ENCODE measurements around the gene TTC24.
"Not testable (repeated sequence)": the region's sequence is repeated elsewhere in the genome, so short reads cannot be mapped to it uniquely, and the experiment has no call there.

TTC24 gene

DNA sequence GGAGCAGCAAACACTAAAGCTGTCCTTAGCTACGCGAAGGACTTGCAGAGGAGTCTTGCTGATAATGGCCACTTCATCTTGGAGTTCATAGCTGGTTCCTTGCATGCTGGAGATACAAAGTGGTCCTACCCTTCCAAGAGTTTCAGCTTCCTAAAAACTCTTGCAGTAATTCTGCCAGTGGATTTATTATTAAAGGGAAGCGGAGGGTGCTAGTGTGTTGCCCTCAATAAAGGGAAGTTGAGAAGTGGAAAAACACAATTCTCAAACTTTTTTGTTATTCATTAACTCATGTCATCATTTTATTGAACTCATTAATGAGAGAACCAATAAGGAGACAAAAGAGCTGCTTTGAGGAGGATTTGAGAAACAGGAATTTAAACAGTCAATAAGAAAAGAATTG lies 33.1 kb downstream of the TTC24 start:
- DNase-seq = no peak

DNA sequence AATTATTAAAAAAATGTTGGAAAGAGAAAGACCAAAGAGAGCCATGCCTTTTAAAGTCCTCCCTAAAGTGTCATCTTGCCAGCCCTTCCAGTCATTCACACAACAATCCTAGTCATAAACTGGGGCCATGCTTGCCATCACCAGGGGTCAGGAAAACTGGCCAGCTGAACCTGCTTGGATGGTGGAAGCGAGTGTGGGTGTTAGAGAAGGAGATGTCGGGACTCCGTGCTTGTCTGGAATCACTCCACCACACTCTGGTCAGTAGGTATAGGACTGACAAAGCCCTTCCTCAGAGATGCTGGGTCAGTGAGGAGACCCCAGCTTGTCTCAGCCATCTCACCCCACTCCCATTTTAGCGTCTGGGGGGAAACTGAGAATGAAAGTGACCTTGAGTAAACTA lies 36.4 kb downstream of the TTC24 start:
- DNase-seq = no peak

DNA sequence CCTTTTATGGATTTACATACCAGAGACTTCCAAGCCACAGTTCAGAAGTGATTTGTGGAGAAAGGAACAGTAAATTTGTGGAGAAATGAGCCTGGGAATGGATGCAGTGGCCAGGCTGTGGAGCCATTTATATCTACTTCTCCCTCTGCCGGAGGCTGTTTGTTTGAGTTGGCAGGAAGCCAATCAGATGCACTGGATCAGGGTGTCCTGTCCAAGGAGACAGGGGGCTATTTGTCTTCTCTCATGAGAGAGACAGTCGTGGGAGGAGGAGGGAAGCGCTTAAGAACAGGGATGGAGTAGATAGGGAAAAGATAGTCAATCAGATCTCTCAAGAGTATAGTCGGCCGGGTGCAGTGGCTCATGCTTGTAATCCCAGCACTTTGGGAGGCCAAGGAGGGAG lies 36.9 kb downstream of the TTC24 start:
- DNase-seq = no peak

DNA sequence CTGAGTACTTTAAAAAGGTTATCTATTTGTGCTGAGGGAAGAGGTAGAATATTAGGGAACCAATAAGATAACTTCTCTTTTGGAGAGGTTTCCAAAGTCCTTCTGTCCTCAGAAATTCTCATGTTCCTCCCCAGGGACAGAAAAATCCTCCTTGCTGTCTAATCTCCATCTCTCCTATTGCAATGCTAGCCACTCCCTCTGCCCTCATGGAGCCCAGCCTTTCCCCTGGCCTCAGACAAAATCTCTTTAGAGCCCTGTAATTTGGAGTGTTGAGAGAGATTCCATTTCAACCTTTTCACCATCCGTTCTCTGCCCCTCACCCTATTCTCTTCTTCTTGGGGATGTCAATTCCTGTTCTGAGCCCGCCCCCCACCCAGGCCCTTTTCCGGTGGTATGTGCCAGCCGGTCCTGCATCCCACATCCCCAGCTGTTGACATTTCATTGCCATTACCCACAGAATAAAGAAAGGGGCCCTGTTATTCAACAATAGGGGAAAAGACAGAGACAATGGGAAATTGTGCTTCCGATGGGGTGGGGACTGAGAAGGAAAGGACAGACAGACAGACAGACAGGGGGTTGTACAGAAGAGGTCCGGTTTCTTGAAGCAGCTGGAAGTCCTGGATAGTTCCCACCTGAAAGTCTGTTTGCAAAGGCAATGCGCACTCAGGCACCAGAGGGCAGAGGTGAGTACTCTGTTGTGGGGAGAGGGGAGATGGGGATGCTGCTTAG lies 39.5 kb downstream of the TTC24 start, which contains the start of gene HAPLN2:
HAPLN2 (plus strand) TSS at position 563 of the 729 bp plus-strand sequence. CDS start 4,076 bp downstream, outside the sequence.
- peak; percentile 39 for DNase-seq

DNA sequence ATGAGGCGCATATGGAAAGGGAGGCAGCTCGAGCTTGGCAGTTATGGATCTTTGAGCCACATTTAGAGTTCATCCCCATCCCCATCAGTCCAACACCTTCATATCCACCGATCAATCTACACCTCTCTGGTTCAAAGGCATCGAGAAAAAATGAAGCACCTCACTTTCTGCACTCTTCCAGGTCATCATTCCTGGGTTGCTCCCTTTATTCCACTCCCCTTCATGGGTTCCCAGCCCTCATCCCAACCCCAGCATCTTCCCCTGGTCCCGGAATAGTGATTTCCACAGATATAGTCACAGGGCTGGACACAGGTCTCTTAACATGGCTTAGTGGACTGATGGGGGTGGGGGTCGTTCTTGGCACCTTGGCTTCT lies 40.0 kb downstream of the TTC24 start:
- DNase-seq = no peak

DNA sequence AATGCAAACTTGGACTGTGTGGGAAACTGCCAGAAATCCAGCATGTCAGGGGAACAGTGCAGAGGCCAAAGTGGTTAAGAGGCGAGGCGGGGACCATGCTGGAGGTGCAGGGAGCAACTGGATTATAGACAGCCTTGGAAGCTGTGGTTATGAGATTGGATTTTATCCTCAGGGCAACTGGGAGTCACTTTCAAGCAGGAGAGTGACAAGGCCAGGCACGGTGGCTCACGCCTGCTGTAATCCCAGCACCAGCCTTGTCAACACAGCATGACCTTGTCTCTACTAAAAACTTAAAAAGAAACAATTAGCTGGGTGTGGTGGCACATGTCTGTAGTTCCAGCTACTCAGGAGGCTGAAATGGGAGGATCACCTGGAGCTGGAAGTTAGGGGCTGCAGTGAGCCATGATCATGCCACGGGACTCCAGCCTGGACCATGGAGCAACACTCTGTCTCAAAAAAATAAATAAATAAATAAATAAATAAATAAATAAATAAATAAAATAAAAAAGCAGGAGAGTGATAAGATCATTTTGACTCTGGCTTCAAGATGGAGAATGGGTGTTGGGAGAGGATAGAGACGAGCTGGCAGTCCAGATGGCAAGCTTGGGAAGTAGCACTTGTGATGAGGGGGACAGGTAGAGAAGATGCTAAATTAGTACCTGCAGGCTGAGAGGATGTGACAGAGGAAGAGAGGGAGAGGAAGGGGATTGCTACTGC lies 43.2 kb downstream of the TTC24 start:
- DNase-seq = no peak

DNA sequence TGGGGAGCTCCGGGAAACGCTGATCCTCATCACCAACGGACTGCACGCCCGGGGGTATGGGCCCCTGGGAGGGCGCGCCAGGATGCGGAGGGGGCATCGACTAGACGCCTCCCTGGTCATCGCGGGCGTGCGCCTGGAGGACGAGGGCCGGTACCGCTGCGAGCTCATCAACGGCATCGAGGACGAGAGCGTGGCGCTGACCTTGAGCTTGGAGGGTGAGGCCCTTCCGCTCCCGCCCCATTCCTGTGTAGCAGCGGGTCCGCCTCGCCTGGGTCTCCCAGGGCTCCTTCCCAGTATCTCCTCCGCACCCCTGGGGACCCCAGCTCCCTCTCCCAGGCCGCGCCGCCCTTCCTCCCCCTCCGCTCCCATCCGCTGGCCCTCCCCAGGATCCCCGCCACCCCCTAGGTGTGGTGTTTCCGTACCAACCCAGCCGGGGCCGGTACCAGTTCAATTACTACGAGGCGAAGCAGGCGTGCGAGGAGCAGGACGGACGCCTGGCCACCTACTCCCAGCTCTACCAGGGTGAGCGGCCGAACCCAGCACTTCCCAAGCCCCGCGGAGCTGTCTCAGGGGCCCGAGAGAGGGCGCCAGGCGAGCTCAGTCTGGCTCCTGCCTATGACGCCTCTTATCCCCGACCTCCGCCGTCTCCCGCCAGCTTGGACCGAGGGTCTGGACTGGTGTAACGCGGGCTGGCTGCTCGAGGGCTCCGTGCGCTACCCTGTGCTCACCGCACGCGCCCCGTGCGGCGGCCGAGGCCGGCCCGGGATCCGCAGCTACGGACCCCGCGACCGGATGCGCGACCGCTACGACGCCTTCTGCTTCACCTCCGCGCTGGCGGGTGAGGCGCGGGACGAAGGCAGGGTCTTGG lies 44.7 kb downstream of the TTC24 start:
- DNase-seq = peak; percentile 52

DNA sequence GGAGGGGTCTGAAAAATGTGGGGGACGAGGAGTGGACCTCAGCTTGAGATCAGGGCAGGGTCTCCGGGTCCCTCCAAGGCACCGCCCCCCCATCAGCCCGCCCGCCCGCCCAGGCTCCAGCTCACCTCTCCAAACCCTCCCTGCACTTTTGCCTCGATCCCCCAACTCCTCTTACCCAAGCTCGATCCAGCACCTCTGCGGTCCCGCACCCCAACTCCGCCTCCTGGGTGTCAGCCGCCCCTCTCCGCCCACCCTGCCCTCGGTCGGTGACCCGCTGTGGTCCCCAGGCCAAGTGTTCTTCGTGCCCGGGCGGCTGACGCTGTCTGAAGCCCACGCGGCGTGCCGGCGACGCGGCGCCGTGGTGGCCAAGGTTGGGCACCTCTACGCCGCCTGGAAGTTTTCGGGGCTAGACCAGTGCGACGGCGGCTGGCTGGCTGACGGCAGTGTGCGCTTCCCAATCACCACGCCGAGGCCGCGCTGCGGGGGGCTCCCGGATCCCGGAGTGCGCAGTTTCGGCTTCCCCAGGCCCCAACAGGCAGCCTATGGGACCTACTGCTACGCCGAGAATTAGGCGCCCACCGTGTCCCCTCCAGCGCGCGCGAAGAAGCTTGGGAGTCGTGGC lies 45.4 kb downstream of the TTC24 start:
- DNase-seq = no peak

DNA sequence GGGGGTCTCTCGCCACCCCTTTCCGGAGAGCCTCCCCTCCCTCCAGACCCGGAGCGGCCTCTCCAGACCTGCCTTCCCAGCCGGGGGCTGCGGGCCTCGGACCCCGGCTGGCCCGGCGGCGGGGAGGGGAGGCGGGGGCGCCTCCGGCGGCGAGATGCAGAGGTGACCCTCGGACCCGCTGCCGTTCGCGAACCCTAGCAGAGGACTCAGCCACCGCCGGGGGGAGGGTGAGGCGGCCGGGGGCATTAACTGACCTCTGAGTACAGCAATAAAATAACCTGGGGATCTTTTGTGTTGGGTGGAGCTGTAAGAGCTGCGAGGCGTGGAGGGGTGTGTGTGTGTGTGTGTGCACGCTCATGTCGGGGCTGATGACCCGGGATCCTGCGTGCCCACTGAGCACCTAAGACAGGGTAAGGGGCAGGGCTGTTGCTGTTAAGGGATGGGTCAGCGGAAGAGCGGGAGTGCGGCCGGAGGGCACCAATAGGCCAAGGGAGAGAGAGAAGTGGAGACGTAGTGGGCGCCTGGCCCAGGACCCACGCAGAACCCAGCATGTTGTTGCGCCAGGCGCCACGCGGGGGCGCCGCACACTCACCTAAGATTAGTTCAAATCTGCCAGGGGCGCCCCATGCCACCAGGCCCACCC lies 46.0 kb downstream of the TTC24 start:
- DNase-seq = peak; percentile 76

DNA sequence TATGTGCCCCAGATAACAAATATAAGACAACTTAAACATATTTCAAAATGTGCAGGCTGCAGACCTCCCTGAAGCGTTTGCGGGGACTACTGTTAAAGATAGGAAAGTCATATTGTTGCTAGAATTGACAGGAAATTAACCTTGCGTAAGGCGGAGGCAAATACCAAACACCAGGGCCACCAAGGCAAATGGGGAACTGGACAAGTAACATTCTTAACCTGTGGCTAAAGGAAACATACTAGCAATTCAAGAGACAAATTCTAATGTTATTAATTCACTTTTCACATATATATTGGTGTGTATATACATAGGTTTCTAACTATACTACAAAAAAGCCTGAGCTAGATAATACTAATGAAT lies 46.5 kb downstream of the TTC24 start:
- DNase-seq = no peak

DNA sequence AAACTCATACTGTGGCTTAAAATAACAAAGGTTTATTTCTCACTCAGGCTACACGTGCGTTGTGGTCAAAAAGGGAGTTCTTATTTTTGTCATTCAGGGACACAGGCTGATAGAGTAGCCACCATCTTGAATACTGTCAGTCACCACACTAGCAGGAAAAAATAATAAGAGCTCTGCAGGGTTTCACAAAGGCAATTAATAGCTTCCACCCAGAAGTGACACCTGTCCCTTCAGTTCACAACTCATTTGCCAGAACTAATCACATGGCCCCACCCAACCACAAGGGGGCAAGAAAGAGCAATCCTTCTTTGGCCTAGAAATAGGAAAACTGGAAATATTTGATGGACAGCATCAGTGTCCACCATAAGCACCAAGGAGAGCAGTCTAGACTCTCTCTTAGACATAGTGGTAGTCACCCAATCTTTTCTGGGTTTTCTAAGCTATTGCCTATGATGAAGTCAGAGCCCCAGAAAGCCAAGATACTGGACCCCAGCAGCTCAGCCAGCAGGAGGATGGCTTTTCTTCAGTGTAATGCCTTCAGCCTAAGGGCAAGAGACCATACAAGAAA lies 47.9 kb downstream of the TTC24 start:
- DNase-seq = peak; percentile 37

DNA sequence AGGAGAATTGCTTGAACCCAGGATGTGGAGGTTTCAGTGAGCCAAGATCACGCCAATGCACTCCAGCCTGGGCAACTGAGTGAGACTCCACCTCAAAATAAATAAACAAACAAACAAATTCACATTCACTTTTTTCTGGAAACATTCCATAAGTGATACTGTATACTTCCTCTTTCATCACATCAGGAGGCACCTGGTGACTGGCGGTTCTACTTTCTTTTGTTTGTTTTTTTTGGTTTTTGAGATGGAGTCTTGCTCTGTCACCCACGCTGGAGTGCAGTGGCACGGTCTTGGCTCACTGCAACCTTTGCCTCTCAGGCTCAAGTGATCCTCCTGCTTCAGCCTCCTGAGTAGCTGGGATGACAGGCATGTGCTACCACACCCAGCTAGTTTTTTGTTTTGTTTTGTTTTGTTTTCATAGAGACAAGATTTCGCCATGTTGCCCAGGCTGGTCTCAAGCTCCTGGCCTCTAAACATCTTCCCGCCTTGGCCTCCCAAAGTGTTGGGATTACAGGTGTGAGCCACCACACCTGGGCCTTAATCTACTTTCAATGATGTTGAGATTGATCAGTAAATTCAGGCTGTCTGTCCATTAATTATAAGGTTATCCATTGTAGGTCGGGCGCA lies 50.4 kb downstream of the TTC24 start:
- DNase-seq = no peak

DNA sequence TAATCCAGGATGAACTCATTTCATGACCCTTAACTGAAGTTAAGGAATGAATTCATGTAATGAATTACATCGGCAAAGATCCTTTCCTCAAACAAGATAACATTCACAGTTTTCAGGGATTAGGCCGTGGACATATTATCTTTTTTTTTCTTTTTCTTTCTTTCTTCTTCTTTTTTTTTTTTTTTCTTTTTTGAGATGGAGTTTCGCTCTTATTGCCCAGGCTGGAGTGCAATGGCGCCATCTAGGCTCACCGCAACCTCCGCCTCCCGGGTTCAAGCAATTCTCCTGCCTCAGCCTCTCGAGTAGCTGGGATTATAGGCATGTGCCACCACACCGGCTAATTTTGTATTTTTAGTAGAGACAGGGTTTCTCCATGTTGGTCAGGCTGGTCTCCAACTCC lies 51.6 kb downstream of the TTC24 start:
- DNase-seq = not testable (repeated sequence)

DNA sequence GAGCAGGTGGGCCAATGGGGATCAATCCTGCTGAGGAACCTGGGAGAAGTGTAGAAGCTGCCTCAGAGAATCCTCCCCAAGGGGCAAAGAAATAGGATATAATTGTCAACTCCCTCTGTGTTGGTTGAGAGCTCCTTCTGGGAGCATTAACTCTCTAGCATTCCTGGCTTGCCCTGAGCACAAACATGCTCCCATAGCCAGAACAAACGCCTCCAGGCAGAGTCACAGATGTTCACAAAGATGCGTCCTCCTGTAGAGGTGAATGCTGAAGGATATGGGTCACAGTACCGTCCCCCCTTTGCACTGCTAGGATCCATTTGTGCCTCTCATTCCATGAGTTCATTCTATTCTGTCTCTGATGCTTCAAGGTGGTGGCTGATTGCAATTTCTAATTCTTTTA lies 52.8 kb downstream of the TTC24 start:
- no peak for DNase-seq

Data from activated naive CD4-positive, alpha-beta T cell treated with anti-CD3 and anti-CD28 coated beads, Interleukin-2, amount 50 U/mL, for 16 hours (primary cell).